SK-MEL-5 (cell line): Measurements from ENCODE around the gene CFTR. TPM values are rescaled to one million over a fixed set of nuclear protein-coding genes. Genes with fewer than 3 reads are reported as not detected.
"Not testable (repeated sequence)": the region's sequence is repeated elsewhere in the genome, so short reads cannot be mapped to it uniquely, and the experiment has no call there.

Experiments
- DNase-seq: peaks from one replicate; pipeline ENCODE4 v3.0.0-alpha.2; 2016; ENCODE audit warnings: low read depth, low spot score
- in situ Hi-C: cut with HindIII; loops from 2 replicates; pipeline ENCODE4 v1.10.0; 2016; ENCODE audit warnings: low sequenced_read_pairs, high pct_unique_total_duplicates, low pct_unique_long_range_greater_than_20kb
- polyA plus RNA-seq, 2 experiments: library from polyadenylated mRNA; depleted of rRNA; stranded (reverse); fragments of >200 nt; gene quantifications; 2 replicates each; pipeline ENCODE4 v1.2.3, GENCODE V29; 2015
- total RNA-seq: library from RNA; depleted of rRNA; stranded (reverse); fragments of >200 nt; shearing (Covaris generic); gene quantifications from 2 replicates; pipeline ENCODE4 v1.2.3, GENCODE V29; 2014; rRNA removed

CFTR gene
- 0.53 and 0.59 TPM in 2 replicates for total RNA-seq
- 0.08 and 0.19 TPM in 2 replicates for polyA plus RNA-seq (2015; cell fraction: cytosol; rRNA removed)
- 0.43 and 1.4 TPM in 2 replicates for polyA plus RNA-seq (2015; cell fraction: nucleus; rRNA removed)

DNA sequence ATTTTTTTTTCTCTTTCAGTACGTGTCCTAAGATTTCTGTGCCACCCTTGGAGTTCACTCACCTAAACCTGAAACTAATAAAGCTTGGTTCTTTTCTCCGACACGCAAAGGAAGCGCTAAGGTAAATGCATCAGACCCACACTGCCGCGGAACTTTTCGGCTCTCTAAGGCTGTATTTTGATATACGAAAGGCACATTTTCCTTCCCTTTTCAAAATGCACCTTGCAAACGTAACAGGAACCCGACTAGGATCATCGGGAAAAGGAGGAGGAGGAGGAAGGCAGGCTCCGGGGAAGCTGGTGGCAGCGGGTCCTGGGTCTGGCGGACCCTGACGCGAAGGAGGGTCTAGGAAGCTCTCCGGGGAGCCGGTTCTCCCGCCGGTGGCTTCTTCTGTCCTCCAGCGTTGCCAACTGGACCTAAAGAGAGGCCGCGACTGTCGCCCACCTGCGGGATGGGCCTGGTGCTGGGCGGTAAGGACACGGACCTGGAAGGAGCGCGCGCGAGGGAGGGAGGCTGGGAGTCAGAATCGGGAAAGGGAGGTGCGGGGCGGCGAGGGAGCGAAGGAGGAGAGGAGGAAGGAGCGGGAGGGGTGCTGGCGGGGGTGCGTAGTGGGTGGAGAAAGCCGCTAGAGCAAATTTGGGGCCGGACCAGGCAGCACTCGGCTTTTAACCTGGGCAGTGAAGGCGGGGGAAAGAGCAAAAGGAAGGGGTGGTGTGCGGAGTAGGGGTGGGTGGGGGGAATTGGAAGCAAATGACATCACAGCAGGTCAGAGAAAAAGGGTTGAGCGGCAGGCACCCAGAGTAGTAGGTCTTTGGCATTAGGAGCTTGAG, at the start of gene CFTR:
TSS of gene CFTR (plus strand) at position 801 of the 830 bp plus-strand sequence. CDS start 70 bp downstream, outside the sequence.
- in situ Hi-C loops: no loop called here
- no peak for DNase-seq

DNA sequence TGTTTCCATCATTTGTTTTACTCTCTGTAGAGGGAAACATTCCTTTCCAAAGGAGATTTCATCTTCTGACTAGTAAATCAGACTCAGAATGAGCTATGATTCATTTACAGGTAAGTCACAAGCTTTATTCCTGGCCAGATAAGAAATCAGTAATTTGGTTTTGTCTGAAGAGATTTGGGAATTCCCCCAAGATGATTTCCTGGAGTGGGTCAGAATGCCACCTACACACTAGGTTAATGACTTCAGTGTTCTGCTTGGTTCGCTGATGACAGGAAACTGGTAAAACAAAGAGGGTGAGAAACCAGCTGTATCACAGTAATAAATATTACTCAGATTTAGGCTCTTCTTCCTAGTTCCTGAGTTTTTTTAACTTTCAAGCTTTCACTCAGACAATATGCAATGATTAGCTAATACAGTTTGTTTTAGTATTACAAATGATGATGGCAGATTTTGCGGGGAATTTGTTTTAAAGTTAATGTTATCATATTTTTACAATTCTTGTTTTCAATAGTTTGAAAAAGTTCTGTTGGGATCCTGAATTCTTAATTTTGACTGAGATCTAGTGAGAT, 44.3 kb upstream of the CFTR start:
- in situ Hi-C loops: no loop called here
- DNase-seq: peak; percentile 30

DNA sequence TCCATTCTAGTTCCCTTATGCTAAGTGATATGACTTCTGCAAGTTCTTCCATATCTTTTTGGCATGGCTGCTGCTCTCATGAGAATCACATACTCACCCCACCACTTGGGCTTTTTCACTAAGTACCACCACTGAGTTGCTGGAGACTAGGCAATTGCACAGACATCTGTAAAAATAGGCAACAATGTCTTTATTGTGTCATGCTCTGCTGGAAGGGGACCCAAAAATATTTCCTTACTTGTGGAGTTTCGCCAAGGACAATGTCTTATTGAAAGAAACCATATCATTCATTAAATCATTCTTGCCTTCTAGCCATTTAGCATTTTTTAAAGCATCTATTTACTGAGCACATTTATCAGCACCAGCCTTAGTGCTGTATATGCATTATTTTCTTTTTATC, 35.2 kb upstream of the CFTR start:
- in situ Hi-C loops: no loop called here
- peak; percentile 87 for DNase-seq

DNA sequence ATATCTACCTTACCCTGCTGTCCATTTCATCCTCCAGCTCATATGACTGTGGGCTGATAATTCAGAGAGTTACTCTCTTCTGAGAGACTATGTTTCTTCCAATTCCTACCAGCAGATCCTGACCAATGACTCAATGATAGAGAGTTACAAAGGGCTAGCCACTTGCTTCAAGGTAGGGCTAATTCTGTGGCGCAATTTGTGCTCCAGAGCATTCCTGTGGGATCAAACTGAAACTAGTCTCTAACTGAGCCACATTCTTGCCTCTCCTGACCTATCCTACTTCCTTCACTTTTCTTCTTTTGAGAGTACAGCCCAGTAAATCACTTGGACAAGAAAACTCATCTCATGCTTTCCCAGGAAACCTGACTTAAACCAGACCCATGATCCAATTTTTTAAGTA, 34.6 kb upstream of the CFTR start:
- in situ Hi-C loops: no loop called here

DNA sequence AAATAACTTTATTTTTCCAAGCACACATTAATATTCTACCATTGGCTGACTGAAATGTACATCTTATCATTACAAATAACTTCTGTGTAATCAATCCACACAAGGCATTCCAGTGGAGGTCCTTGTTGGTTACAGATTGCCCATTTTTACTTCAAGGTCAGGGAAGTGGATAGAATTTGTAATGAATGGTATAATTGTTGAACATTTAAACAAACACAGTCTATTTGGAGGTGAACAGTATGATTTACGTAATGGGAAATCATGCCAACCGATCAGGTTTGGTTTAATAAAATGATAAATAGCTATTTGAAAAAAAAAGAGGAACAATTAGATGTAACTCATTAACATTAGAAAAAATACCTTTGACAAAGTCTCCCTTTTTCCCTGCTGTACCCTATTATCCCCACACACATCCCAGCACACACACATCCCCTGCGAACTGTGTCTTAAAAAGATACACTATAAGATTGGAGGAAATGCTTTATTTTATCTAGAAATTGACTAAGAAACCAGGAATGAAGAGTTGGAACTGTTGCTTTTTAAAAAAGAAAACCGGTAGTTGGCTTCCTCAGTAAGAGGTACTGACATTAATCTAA, 33.5 kb upstream of the CFTR start:
- in situ Hi-C loops: no loop called here
- DNase-seq: peak; percentile 85

More for the DNA sequence above, 34.6 kb upstream of the CFTR start:
- peak; percentile 99 for DNase-seq

DNA sequence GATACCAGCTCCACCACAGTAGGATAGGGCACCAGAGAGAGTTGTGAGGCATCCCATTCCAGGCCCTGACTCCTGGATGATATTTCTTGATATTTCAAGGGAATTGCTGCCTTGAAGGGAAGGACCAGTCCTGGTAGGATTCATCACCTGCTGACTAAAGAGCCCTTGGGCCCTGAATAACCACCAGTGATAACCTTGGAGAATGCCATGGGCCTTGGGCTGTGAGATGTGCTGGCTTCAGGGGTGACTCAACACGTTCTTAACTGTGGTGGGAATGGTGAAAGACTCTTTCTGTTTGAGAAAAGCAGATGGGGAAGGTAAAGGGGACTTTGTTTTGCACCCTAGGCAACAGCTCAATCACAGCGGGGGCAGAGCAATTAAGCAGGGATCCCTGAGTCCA, 31.2 kb upstream of the CFTR start:
- in situ Hi-C loops: no loop called here
- no peak for DNase-seq

DNA sequence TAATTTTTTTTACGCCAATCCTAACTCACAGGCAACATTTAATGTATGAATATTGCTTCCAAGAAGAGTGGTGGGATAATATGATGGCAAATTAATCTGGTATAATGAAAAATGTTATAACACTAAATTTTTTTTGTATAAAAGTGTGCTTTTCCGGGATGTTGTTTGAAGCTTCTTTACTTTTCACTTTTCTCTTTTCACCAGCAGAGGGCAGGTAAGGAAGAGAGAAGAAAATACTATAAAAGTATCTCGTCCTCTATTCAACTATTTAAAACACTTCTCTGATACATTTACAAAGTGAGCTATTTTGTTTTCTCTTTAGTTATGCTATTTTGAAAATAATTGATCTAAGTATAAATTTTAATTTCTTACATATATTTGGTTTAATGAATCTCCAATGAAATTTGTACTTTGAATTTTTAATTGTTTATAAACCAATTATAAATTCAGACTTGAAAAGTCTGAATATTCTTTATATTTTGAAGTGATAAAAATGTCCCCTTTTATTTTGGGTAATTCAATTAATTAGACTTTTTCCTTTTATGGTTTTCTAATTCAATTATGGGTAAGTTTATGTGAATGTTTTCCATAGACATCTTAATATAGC, 20.7 kb upstream of the CFTR start:
- in situ Hi-C loops: no loop called here
- DNase-seq: peak; percentile 71

DNA sequence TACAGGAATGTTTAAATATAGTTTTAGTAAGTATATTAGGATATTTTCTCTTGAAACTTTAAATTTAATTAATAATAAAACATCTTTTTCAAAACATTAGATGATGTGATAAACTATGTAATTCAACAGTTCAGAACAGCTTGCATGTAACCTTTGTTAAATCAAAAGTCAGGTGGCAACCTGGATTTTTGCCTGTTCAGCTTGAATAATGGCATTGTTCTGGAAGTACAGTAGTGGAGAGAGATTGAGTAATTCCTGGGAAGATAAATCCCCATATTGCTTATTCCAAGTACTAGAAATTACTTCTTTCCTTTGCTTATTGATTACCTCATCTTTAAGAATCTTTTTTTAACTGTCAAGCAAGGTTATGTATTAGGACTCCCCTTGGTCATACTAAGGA, 20.1 kb upstream of the CFTR start:
- in situ Hi-C loops: no loop called here

DNA sequence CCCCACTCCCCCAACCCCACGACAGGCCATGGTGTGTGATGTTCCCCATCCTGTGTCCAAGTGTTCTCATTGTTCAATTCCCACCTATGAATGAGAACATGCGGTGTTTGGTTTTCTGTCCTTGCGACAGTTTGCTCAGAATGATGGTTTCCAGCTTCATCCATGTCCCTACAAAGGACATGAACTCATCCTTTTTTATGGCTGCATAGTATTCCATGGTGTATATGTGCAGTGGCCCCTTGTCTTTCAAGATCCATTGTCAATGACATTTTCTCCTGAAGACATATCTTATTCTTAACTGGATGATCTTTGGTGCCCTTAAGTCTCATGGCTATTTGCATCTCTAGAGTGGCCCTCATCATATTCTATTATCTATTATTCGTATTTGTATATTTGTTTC, 19.0 kb upstream of the CFTR start:
- in situ Hi-C loops: not testable (repeated sequence)

More for the DNA sequence above, 20.1 kb upstream of the CFTR start:
- peak; percentile 55 for DNase-seq

DNA sequence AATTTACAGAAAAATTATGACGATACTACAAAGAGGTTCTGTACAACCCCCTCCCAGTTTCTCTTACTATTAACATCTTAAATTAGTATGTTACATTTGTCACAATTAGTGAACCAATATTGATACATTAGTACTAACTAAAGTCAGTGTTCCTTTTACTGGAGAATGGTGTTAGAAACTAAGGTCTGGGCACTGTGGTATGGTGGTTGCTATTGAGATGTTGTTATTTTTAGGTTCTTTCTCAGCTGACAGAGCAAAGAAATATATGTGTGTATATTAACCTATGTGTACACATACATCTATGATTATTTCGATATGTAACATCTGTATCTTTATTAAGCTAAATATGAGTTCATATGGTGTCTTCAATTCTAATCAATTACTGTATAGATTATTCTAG, 11.7 kb upstream of the CFTR start:
- in situ Hi-C loops: no loop called here
- DNase-seq: no peak

More for the DNA sequence above, 19.0 kb upstream of the CFTR start:
- not testable (repeated sequence) for DNase-seq

DNA sequence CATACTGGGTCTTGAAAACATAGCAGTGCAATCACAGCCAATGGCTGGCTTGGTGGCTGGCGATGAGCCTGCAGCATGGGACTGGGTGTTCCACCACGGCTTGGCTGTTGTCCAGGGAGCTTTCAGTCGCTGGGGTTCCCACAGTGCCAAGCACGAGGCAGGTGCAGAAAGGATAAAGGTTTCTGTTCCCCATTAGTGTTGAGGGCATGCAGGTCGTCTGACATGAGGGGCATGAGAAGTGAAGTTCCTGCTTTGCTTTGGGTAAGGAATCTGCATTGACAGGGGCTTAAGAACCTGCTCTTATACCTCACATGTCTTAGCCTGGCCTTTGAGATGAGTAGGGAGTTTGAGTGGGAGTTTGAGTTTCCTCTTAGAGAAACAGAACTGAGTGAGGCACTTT, 9.0 kb upstream of the CFTR start:
- in situ Hi-C loops: no loop called here
- DNase-seq: no peak

DNA sequence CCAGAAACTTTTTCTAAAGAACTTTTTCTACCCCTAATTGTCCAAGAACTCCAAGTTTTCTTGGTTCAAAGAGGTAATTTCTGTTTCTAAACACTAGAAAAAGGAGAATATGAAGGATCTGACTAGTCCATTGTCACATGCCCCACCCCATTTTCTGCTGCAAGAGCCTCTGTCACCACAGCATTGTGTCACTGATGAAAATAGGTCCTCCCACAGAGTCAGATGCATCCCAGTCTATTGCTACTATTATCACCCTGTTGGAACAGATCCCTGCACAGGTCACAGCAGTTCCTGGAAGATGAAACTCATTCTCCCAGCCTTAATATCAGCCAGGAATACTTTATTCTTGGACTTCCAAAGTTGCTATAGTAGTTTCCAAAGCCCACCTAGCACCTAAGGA, 7.5 kb upstream of the CFTR start:
- in situ Hi-C loops: no loop called here
- DNase-seq: no peak

DNA sequence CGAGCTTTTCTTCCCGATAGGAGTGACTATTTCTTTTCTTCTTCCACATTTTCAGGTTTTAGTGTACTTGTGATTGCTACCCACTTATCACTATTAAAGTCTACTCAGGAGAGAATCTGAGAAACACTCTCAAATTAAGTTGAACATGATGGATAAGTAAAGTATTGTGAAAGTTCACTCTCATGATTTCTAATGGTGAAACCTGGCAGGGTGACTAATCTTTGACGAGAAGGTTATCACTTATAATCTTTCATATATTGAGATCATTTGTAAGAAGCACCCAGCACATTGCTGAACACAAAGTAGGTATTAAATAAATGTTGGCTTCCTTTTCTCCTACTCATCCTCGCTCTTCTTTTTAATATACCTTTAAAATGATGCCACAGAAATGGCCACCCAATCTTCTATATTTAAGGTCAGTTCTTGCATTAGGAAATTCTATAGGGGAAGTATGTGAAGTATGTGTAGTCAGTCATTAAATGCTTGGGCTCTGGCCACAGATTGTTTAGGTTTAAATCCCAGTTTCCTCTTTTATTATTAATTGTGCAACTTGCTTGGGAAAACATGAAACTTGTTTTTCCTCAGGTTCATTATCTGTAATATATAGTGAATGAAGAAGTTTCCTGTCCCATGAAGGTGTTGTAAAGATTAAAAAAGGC, 3.1 kb upstream of the CFTR start:
- no peak for DNase-seq
- in situ Hi-C loops: no loop called here

DNA sequence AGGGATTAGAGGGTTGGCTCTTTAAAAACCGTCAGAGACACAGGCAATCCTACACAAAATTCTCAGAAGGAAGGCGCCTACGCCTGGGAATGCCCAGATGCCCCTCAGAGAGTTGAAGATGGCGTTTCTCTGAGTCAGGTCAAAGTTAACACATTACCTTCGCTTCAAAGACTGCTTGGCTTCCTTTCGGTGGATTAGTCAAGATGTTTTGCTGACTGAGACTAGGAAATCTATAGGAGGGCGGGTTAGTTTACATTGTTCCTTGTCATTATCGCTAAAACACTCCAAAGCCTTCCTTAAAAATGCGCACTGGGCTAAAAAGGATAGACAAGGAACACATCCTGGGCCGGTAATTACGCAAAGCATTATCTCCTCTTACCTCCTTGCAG, 995 bp upstream of the CFTR start:
- in situ Hi-C loops: no loop called here
- DNase-seq: no peak

DNA sequence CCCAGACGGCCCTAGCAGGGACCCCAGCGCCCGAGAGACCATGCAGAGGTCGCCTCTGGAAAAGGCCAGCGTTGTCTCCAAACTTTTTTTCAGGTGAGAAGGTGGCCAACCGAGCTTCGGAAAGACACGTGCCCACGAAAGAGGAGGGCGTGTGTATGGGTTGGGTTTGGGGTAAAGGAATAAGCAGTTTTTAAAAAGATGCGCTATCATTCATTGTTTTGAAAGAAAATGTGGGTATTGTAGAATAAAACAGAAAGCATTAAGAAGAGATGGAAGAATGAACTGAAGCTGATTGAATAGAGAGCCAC, 184 bp downstream of the CFTR start:
- no peak for DNase-seq
- in situ Hi-C loops: no loop called here

DNA sequence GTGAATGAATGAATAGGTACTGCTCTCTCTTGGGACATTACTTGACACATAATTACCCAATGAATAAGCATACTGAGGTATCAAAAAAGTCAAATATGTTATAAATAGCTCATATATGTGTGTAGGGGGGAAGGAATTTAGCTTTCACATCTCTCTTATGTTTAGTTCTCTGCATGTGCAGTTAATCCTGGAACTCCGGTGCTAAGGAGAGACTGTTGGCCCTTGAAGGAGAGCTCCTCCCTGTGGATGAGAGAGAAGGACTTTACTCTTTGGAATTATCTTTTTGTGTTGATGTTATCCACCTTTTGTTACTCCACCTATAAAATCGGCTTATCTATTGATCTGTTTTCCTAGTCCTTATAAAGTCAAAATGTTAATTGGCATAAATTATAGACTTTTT, 1.2 kb downstream of the CFTR start:
- DNase-seq: peak; percentile 68
- in situ Hi-C loops: no loop called here

DNA sequence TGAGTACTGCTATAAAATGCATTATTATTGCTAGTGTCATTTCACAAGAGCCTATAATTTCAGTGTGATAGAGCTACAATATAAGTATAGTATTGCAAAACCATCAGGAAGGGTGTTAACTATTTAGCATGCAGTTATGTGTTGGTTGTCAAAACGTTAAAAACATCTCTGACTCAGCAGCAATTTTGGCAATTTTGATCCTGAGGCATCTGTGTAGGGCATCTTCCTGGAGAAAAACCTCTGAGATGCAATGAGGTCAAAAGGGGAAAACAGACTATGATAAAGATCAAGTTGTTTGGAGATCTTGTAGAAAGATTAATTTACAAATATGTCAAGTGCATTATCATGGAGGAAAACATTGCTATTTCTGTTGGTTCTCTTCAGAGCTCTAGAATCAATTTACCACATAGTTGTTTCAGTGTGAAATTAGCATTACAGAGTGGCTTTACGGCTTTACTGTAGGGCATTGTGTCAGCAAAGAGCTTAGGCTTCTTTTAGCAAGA, 5.3 kb downstream of the CFTR start:
- in situ Hi-C loops: no loop called here
- no peak for DNase-seq

DNA sequence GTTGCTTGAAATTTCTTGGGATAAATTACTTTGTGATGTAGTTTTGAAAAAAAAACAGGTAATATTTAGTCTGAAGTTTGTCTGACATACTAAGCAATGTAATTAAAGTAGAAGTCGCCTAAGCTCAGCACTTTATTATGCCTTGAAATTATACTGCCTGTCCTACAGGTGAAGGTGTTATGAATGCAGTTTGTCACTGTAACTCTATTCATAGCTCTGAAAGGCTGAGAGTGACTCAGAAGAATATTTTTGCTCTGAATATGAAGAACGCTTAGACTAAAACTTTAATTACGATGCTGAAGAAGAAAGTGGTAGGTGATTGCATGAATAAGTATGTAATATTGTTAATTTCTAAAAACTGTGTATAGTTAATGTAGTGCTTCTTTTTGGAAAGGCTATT, 9.2 kb downstream of the CFTR start:
- in situ Hi-C loops: no loop called here
- no peak for DNase-seq
